ENCODE data around the gene SEMA3E. TPM values are rescaled to one million over a fixed set of nuclear protein-coding genes. Genes with fewer than 3 reads are reported as not detected.

The SEMA3E gene
- total RNA-seq, 4 donors from 2014 or later, result 0.83 to 2.2 (median 1.9) TPM

DNA sequence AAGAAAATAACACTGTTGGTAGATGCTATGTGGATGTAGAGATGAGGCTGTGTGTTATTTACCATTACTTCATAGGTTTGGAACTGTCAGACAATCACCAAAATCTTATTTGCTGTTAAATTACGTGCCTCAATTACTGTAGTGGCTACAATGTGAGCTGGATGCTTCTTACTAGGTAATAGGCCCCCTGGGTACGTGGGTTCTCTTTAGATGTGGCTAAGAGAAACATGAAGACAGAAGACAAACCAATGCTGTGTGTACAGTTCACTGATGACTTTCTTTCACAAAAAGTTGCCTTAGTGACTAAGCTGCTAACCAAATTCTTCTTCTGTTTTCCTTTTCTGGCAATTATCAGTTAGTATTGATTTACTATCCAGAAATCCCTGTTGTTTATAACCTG lies 144.6 kb downstream of the SEMA3E start:
- Histone ChIP-seq H3K4me1 (no peaks in the 10 kb centered on the region), H3K36me3 (no peaks in the 10 kb centered on the region), H3K4me3 (no peak overlapping the region), H3K27me3 (no peaks in the 10 kb centered on the region), H3K9me3 (no peaks in the 10 kb centered on the region), H3K27ac (no peak overlapping the region)
- TF ChIP-seq, protein P1, sequence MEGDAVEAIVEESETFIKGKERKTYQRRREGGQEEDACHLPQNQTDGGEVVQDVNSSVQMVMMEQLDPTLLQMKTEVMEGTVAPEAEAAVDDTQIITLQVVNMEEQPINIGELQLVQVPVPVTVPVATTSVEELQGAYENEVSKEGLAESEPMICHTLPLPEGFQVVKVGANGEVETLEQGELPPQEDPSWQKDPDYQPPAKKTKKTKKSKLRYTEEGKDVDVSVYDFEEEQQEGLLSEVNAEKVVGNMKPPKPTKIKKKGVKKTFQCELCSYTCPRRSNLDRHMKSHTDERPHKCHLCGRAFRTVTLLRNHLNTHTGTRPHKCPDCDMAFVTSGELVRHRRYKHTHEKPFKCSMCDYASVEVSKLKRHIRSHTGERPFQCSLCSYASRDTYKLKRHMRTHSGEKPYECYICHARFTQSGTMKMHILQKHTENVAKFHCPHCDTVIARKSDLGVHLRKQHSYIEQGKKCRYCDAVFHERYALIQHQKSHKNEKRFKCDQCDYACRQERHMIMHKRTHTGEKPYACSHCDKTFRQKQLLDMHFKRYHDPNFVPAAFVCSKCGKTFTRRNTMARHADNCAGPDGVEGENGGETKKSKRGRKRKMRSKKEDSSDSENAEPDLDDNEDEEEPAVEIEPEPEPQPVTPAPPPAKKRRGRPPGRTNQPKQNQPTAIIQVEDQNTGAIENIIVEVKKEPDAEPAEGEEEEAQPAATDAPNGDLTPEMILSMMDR (IDR thresholded peaks at IDR 0.05), result no peak
- TF ChIP-seq POLR2A (IDR thresholded peaks at IDR 0.05), result no peak
- no peak for DNase-seq

- no peaks in the 10 kb centered on the region for H3K9me3 ChIP-seq
- no peak for DNase-seq
- H3K36me3 ChIP-seq, result no peaks in the 10 kb centered on the region
- H3K4me3 ChIP-seq, result no peak overlapping the region
- no peak overlapping the region for H3K27ac ChIP-seq
- H3K4me1 ChIP-seq, result no peaks in the 10 kb centered on the region
- TF ChIP-seq, protein P1 (IDR thresholded peaks at IDR 0.05), result no peak
- no peak for TF ChIP-seq POLR2A (IDR thresholded peaks at IDR 0.05)
- no peaks in the 10 kb centered on the region for H3K27me3 ChIP-seq
Measured at GRCh38 chr7:83502636-83503035, 146.3 kb downstream of the SEMA3E start.

DNA sequence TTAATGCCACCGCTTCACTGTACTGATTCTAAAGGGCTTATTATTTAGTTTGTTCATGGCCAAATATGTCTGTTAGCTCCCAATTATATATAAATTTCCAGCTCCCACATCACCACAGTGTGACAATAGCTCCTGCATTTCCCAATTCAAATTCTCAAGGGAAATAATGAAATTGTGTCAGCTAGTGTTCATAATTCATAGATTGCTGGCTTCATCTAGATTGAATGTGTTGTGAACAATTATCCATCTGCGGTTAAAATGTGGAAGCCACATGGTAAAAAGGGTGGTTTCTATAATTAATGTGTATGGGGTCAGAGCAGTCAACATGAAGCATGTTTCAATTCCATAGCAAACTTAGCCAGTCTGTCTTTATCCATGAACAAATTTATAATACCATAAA lies 154.3 kb downstream of the SEMA3E start:
- Histone ChIP-seq H3K4me3 (no peak overlapping the region), H3K27ac (no peak overlapping the region), H3K9me3 (no peaks in the 10 kb centered on the region), H3K27me3 (no peaks in the 10 kb centered on the region), H3K36me3 (no peaks in the 10 kb centered on the region), H3K4me1 (no peaks in the 10 kb centered on the region)
- DNase-seq, result no peak
- no peak for TF ChIP-seq POLR2A (IDR thresholded peaks at IDR 0.05)
- TF ChIP-seq, protein P1 (IDR thresholded peaks at IDR 0.05), result no peak

DNA sequence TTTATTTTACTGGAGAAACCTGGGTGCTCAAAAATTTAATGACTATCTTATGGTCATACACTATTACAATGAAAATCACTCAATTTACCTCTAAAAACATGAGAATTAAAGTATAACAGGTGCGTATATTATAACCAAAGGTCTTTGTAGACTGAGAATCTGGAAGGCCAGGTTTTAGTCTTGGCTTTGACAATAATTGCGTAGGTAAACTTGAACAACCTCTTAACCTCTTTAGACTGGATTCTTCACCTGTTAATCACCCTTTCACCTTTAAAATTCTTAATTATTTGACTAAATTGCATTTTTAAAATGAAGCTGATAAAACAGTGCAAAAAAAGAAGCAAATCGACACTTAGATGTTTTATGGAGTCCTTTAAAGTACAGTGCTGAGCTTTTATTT lies 156.1 kb downstream of the SEMA3E start:
- no peak for DNase-seq
- H3K4me1 ChIP-seq, result no peaks in the 10 kb centered on the region
- no peaks in the 10 kb centered on the region for H3K9me3 ChIP-seq
- no peak overlapping the region for H3K27ac ChIP-seq
- TF ChIP-seq POLR2A (IDR thresholded peaks at IDR 0.05), result no peak
- TF ChIP-seq, protein P1 (IDR thresholded peaks at IDR 0.05), result no peak
- H3K36me3 ChIP-seq, result no peaks in the 10 kb centered on the region
- H3K27me3 ChIP-seq, result no peaks in the 10 kb centered on the region
- H3K4me3 ChIP-seq, result no peak overlapping the region

GRCh38 chr7:83487801-83488200 lies 161.1 kb downstream of the SEMA3E start:
- no peaks in the 10 kb centered on the region for H3K4me1 ChIP-seq
- no peak for DNase-seq
- no peak for TF ChIP-seq POLR2A (IDR thresholded peaks at IDR 0.05)
- TF ChIP-seq, protein P1 (IDR thresholded peaks at IDR 0.05), result no peak

DNA sequence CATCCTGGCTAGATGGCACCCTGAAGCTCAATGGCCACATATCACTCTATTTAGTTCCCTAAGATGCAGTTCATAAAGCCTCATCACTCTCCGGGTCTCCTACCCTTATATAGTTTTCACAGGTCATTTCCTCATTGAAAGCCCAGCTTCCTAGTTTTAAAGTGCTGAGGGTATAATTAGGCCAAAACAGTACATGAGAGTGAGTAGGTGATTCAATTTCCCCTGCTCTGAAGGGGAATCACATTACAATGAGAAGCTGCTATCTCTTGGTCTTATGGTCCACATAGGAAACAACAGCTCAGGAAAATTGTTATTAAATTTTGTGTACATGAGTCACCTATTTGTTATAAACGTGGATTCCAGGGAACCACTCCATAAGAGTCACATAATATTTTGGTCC lies 162.0 kb downstream of the SEMA3E start:
- Histone ChIP-seq H3K9me3 (no peaks in the 10 kb centered on the region), H3K27me3 (no peaks in the 10 kb centered on the region), H3K36me3 (no peaks in the 10 kb centered on the region), H3K4me1 (no peaks in the 10 kb centered on the region), H3K4me3 (no peak overlapping the region), H3K27ac (no peak overlapping the region)
- DNase-seq, result no peak
- no peak for TF ChIP-seq POLR2A (IDR thresholded peaks at IDR 0.05)
- TF ChIP-seq, protein P1 (IDR thresholded peaks at IDR 0.05), result no peak

More at GRCh38 chr7:83487801-83488200, 161.1 kb downstream of the SEMA3E start:
- no peaks in the 10 kb centered on the region for H3K27me3 ChIP-seq
- H3K9me3 ChIP-seq, result no peaks in the 10 kb centered on the region
- H3K36me3 ChIP-seq, result no peaks in the 10 kb centered on the region
- H3K27ac ChIP-seq, result no peak overlapping the region
- no peak overlapping the region for H3K4me3 ChIP-seq
